ENCODE data around the gene BABAM2. TPM values are rescaled to one million over a fixed set of nuclear protein-coding genes. Genes with fewer than 3 reads are reported as not detected.
A peak's percentile ranks its signal among the peaks of the same experiment; 100 is the strongest.

The BABAM2 gene
- total RNA-seq, 3 donors from 2014 or later (not counting 1 experiment from before 2014, with no cell fraction given) = 54.6 to 66.1 (median 59.5) TPM

DNA sequence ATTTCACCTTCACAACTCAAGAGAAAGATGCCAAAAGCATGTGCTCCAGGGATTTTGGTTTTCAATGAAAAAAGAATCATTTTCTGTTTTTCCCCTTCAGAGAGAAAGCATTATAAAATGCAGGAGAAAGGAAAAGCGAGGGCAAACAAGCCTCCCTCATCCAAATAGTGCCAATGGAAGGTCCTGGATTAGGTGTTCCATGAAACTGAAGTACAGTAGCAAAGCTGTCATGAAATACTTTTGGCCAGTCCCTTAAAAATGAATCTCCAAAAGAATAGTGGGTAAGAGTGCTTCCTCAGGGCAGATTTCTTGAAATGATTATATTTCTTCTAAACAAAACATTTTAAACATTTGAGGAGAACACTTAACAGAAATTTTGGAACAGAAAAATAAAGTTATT, 320.0 kb downstream of the BABAM2 start:
- Histone ChIP-seq H3K9me3 (ENCODE audit: control insufficient read depth, insufficient read depth, low read length) (no peaks in the 10 kb centered on the region), H3K27me3 (ENCODE audit: control insufficient read depth, insufficient read depth, low read length) (no peaks in the 10 kb centered on the region), H3K27ac (ENCODE audit: low read length) (no peak overlapping the region), H3K36me3 (ENCODE audit: control insufficient read depth, insufficient read depth, low read length) (no peaks in the 10 kb centered on the region), H3K4me3 (ENCODE audit: low read length) (no peak overlapping the region), H3K4me1 (ENCODE audit: control insufficient read depth, insufficient read depth, low read length) (no peaks in the 10 kb centered on the region)
- Mint-ChIP-seq H3K4me3 (no peak overlapping the region), H3K9me3 (no peaks in the 10 kb centered on the region), H3K27ac (peak overlapping the region; percentile 2 to 13), H3K27me3 (ENCODE audit: low read depth in 2 of 2) (no peaks in the 10 kb centered on the region), H3K4me1 (peaks cover 8% of the 10 kb centered on the region in 2 donors), H3K36me3 (no peaks in the 10 kb centered on the region)
- DNase-seq (no peak), ATAC-seq (no peak)
- WGBS (ENCODE audit: insufficient coverage) = no CpG with 5 or more reads among the region's 1 CpG
- intact Hi-C loops (cut with micrococcal nuclease) = no loop called here
- TF ChIP-seq, protein P1, sequence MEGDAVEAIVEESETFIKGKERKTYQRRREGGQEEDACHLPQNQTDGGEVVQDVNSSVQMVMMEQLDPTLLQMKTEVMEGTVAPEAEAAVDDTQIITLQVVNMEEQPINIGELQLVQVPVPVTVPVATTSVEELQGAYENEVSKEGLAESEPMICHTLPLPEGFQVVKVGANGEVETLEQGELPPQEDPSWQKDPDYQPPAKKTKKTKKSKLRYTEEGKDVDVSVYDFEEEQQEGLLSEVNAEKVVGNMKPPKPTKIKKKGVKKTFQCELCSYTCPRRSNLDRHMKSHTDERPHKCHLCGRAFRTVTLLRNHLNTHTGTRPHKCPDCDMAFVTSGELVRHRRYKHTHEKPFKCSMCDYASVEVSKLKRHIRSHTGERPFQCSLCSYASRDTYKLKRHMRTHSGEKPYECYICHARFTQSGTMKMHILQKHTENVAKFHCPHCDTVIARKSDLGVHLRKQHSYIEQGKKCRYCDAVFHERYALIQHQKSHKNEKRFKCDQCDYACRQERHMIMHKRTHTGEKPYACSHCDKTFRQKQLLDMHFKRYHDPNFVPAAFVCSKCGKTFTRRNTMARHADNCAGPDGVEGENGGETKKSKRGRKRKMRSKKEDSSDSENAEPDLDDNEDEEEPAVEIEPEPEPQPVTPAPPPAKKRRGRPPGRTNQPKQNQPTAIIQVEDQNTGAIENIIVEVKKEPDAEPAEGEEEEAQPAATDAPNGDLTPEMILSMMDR (IDR thresholded peaks at IDR 0.05) = no peak

GRCh38 chr2:28216331-28216730, 325.8 kb downstream of the BABAM2 start:
- no peak for ATAC-seq
- Histone ChIP-seq H3K27me3 (ENCODE audit: control insufficient read depth, insufficient read depth, low read length) (no peaks in the 10 kb centered on the region), H3K36me3 (ENCODE audit: control insufficient read depth, insufficient read depth, low read length) (no peaks in the 10 kb centered on the region), H3K27ac (ENCODE audit: low read length) (no peak overlapping the region), H3K9me3 (ENCODE audit: control insufficient read depth, insufficient read depth, low read length) (no peaks in the 10 kb centered on the region), H3K4me3 (ENCODE audit: low read length) (no peak overlapping the region), H3K4me1 (ENCODE audit: control insufficient read depth, insufficient read depth, low read length) (no peaks in the 10 kb centered on the region)
- H3K4me1 Mint-ChIP-seq = peaks cover 5 to 25% of the 10 kb centered on the region in 2 donors
- no peak overlapping the region for H3K4me3 Mint-ChIP-seq
- no peaks in the 10 kb centered on the region for H3K36me3 Mint-ChIP-seq
- intact Hi-C loops (cut with micrococcal nuclease) = no loop called here
- H3K27ac Mint-ChIP-seq = no peak overlapping the region
- no peaks in the 10 kb centered on the region for H3K27me3 Mint-ChIP-seq (ENCODE audit: low read depth in 2 of 2)
- WGBS (ENCODE audit: insufficient coverage) = 92% methylated on average over 2 of the region's 2 CpGs
- TF ChIP-seq, protein P1 (IDR thresholded peaks at IDR 0.05) = no peak
- no peaks in the 10 kb centered on the region for H3K9me3 Mint-ChIP-seq
- no peak for DNase-seq

GRCh38 chr2:28217042-28217740, 326.7 kb downstream of the BABAM2 start:
- Histone ChIP-seq H3K4me1 (ENCODE audit: control insufficient read depth, insufficient read depth, low read length) (no peaks in the 10 kb centered on the region), H3K9me3 (ENCODE audit: control insufficient read depth, insufficient read depth, low read length) (no peaks in the 10 kb centered on the region), H3K27ac (ENCODE audit: low read length) (no peak overlapping the region), H3K27me3 (ENCODE audit: control insufficient read depth, insufficient read depth, low read length) (no peaks in the 10 kb centered on the region), H3K36me3 (ENCODE audit: control insufficient read depth, insufficient read depth, low read length) (no peaks in the 10 kb centered on the region), H3K4me3 (ENCODE audit: low read length) (no peak overlapping the region)
- H3K36me3 Mint-ChIP-seq = no peaks in the 10 kb centered on the region
- H3K27ac Mint-ChIP-seq = no peak overlapping the region
- no peak overlapping the region for H3K4me3 Mint-ChIP-seq
- ATAC-seq = no peak
- 93% methylated on average over 3 of the region's 3 CpGs for WGBS (ENCODE audit: insufficient coverage)
- intact Hi-C loops (cut with micrococcal nuclease) = no loop called here
- no peaks in the 10 kb centered on the region for H3K27me3 Mint-ChIP-seq (ENCODE audit: low read depth in 2 of 2)
- peaks cover 5 to 25% of the 10 kb centered on the region in 2 donors for H3K4me1 Mint-ChIP-seq
- TF ChIP-seq, protein P1 (IDR thresholded peaks at IDR 0.05) = no peak
- DNase-seq = no peak
- H3K9me3 Mint-ChIP-seq = no peaks in the 10 kb centered on the region

GRCh38 chr2:28219138-28219537, 328.6 kb downstream of the BABAM2 start:
- H3K36me3 Mint-ChIP-seq = no peaks in the 10 kb centered on the region
- 89% methylated on average over 3 of the region's 4 CpGs for WGBS (ENCODE audit: insufficient coverage)
- Histone ChIP-seq H3K27me3 (ENCODE audit: control insufficient read depth, insufficient read depth, low read length) (no peaks in the 10 kb centered on the region), H3K4me1 (ENCODE audit: control insufficient read depth, insufficient read depth, low read length) (no peaks in the 10 kb centered on the region), H3K36me3 (ENCODE audit: control insufficient read depth, insufficient read depth, low read length) (no peaks in the 10 kb centered on the region), H3K4me3 (ENCODE audit: low read length) (no peak overlapping the region), H3K9me3 (ENCODE audit: control insufficient read depth, insufficient read depth, low read length) (no peaks in the 10 kb centered on the region), H3K27ac (ENCODE audit: low read length) (no peak overlapping the region)
- TF ChIP-seq, protein P1 (IDR thresholded peaks at IDR 0.05) = no peak
- DNase-seq (no peak), ATAC-seq (no peak)
- H3K4me1 Mint-ChIP-seq = peaks cover 15 to 35% of the 10 kb centered on the region in 2 donors
- H3K27me3 Mint-ChIP-seq (ENCODE audit: low read depth in 2 of 2) = no peaks in the 10 kb centered on the region
- no peak overlapping the region for H3K4me3 Mint-ChIP-seq
- no peak overlapping the region for H3K27ac Mint-ChIP-seq
- H3K9me3 Mint-ChIP-seq = no peaks in the 10 kb centered on the region
- intact Hi-C loops (cut with micrococcal nuclease) = no loop called here
